GM23338 (cell line): Measurements from ENCODE around the gene MID1.

Source experiments
- CREB1 ChIP-seq: fragments of 250-450 bp; sonication (Bioruptor Pico); IDR thresholded peaks from 2 replicates; pipeline ENCODE4 v1.5.0; 2020; ENCODE audit warnings: low read depth, mild to moderate bottlenecking, moderate library complexity
- EZH2 ChIP-seq: fragments of 200-600 bp; sonication (generic); IDR thresholded peaks from one replicate; pipeline ENCODE4 v1.8.0; 2017; ENCODE audit warnings: antibody characterized with exemption, mild to moderate bottlenecking, low read depth; ENCODE audit not compliant: unreplicated experiment
- EZH2phosphoT487 ChIP-seq: fragments of 200-600 bp; sonication (generic); IDR thresholded peaks from one replicate; pipeline ENCODE4 v1.8.1; 2018; ENCODE audit warnings: antibody characterized with exemption; ENCODE audit not compliant: unreplicated experiment
- JUNB ChIP-seq: IDR thresholded peaks from one replicate; pipeline ENCODE4 v1.6.1; 2016; ENCODE audit warnings: antibody characterized with exemption; ENCODE audit not compliant: unreplicated experiment
- POLR2AphosphoS5 ChIP-seq: IDR thresholded peaks from 2 replicates; pipeline ENCODE4 v1.6.1; 2016; ENCODE audit warnings: antibody characterized with exemption, low read depth
- STAT1 ChIP-seq: IDR thresholded peaks from one replicate; pipeline ENCODE4 v1.6.1; 2016; ENCODE audit warnings: antibody characterized with exemption; ENCODE audit not compliant: unreplicated experiment
- ZNF114 ChIP-seq: fragments of 250-450 bp; sonication (Bioruptor Pico); IDR thresholded peaks from 2 replicates; pipeline ENCODE4 v1.5.0; 2020; ENCODE audit warnings: mild to moderate bottlenecking, moderate library complexity
- ZNF331 ChIP-seq: fragments of 250-450 bp; sonication (Bioruptor Pico); IDR thresholded peaks from 2 replicates; pipeline ENCODE4 v1.5.0; 2020; ENCODE audit warnings: low read depth, mild to moderate bottlenecking, moderate library complexity
- TF ChIP-seq, protein P1 (sequence below), 2 experiments: fragments of 200-600 bp in 1 of 2; sonication (generic) in 1 of 2; conservative IDR thresholded peaks; 2 replicates each; pipeline versions ENCODE4 v1.5.1 to v1.6.1; 2016 to 2017; ENCODE audit warnings: antibody characterized with exemption in 2 of 2, low read depth in 2 of 2, mild to moderate bottlenecking in 2 of 2, moderate library complexity in 1 of 2
- TF ChIP-seq, protein P2 (sequence below): IDR thresholded peaks from one replicate; pipeline ENCODE4 v1.6.1; 2018; ENCODE audit warnings: antibody characterized with exemption; ENCODE audit not compliant: unreplicated experiment
- TF ChIP-seq, protein P3 (sequence below): fragments of 250-450 bp; sonication (Bioruptor Pico); IDR thresholded peaks from 2 replicates; pipeline ENCODE4 v1.5.0; 2020; ENCODE audit warnings: mild to moderate bottlenecking, moderate library complexity

DNA sequence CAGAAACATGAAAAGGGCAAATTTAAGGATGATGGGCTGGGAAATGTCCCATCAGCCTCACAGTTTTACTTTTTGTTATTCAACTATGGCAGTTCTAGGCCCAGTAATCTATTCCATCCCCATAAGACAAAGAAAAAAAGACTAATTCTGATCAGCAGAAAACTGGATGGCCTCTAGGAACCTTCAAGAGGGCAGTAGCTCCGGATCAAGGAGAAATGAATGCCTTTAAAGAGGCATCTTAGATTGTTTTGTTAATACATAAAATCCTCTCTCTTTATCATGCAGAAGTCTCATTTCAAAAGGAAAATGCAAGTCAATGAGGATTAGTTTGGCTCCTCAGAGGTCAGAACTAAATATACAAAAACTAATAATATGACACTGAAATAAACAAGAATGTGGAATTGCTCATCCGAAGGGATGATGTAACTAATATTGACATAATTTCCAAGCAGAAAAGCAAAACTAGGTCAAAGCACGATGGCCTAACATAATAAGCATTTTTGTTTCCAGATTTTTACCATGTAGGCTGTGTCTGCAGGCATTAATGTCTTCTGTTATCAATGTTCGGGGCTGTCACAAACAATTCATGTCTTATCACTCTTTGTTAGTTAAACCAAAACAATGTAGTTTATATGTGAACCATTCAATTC lies 8.8 kb downstream of the MID1 start:
- TF ChIP-seq, protein P1, sequence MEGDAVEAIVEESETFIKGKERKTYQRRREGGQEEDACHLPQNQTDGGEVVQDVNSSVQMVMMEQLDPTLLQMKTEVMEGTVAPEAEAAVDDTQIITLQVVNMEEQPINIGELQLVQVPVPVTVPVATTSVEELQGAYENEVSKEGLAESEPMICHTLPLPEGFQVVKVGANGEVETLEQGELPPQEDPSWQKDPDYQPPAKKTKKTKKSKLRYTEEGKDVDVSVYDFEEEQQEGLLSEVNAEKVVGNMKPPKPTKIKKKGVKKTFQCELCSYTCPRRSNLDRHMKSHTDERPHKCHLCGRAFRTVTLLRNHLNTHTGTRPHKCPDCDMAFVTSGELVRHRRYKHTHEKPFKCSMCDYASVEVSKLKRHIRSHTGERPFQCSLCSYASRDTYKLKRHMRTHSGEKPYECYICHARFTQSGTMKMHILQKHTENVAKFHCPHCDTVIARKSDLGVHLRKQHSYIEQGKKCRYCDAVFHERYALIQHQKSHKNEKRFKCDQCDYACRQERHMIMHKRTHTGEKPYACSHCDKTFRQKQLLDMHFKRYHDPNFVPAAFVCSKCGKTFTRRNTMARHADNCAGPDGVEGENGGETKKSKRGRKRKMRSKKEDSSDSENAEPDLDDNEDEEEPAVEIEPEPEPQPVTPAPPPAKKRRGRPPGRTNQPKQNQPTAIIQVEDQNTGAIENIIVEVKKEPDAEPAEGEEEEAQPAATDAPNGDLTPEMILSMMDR (conservative IDR thresholded peaks at IDR 0.05; ENCODE audit: low read depth in 2 of 2): no peak
- TF ChIP-seq POLR2AphosphoS5: no peak
- no peak for TF ChIP-seq EZH2
- no peak for TF ChIP-seq JUNB
- TF ChIP-seq CREB1 (CRISPR knock-in tag): no peak
- no peak for TF ChIP-seq EZH2phosphoT487
- TF ChIP-seq, protein P2, sequence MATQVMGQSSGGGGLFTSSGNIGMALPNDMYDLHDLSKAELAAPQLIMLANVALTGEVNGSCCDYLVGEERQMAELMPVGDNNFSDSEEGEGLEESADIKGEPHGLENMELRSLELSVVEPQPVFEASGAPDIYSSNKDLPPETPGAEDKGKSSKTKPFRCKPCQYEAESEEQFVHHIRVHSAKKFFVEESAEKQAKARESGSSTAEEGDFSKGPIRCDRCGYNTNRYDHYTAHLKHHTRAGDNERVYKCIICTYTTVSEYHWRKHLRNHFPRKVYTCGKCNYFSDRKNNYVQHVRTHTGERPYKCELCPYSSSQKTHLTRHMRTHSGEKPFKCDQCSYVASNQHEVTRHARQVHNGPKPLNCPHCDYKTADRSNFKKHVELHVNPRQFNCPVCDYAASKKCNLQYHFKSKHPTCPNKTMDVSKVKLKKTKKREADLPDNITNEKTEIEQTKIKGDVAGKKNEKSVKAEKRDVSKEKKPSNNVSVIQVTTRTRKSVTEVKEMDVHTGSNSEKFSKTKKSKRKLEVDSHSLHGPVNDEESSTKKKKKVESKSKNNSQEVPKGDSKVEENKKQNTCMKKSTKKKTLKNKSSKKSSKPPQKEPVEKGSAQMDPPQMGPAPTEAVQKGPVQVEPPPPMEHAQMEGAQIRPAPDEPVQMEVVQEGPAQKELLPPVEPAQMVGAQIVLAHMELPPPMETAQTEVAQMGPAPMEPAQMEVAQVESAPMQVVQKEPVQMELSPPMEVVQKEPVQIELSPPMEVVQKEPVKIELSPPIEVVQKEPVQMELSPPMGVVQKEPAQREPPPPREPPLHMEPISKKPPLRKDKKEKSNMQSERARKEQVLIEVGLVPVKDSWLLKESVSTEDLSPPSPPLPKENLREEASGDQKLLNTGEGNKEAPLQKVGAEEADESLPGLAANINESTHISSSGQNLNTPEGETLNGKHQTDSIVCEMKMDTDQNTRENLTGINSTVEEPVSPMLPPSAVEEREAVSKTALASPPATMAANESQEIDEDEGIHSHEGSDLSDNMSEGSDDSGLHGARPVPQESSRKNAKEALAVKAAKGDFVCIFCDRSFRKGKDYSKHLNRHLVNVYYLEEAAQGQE: no peak
- no peak for TF ChIP-seq ZNF114 (CRISPR knock-in tag)
- TF ChIP-seq STAT1: no peak
- TF ChIP-seq ZNF331 (CRISPR knock-in tag): no peak
- TF ChIP-seq, protein P3, sequence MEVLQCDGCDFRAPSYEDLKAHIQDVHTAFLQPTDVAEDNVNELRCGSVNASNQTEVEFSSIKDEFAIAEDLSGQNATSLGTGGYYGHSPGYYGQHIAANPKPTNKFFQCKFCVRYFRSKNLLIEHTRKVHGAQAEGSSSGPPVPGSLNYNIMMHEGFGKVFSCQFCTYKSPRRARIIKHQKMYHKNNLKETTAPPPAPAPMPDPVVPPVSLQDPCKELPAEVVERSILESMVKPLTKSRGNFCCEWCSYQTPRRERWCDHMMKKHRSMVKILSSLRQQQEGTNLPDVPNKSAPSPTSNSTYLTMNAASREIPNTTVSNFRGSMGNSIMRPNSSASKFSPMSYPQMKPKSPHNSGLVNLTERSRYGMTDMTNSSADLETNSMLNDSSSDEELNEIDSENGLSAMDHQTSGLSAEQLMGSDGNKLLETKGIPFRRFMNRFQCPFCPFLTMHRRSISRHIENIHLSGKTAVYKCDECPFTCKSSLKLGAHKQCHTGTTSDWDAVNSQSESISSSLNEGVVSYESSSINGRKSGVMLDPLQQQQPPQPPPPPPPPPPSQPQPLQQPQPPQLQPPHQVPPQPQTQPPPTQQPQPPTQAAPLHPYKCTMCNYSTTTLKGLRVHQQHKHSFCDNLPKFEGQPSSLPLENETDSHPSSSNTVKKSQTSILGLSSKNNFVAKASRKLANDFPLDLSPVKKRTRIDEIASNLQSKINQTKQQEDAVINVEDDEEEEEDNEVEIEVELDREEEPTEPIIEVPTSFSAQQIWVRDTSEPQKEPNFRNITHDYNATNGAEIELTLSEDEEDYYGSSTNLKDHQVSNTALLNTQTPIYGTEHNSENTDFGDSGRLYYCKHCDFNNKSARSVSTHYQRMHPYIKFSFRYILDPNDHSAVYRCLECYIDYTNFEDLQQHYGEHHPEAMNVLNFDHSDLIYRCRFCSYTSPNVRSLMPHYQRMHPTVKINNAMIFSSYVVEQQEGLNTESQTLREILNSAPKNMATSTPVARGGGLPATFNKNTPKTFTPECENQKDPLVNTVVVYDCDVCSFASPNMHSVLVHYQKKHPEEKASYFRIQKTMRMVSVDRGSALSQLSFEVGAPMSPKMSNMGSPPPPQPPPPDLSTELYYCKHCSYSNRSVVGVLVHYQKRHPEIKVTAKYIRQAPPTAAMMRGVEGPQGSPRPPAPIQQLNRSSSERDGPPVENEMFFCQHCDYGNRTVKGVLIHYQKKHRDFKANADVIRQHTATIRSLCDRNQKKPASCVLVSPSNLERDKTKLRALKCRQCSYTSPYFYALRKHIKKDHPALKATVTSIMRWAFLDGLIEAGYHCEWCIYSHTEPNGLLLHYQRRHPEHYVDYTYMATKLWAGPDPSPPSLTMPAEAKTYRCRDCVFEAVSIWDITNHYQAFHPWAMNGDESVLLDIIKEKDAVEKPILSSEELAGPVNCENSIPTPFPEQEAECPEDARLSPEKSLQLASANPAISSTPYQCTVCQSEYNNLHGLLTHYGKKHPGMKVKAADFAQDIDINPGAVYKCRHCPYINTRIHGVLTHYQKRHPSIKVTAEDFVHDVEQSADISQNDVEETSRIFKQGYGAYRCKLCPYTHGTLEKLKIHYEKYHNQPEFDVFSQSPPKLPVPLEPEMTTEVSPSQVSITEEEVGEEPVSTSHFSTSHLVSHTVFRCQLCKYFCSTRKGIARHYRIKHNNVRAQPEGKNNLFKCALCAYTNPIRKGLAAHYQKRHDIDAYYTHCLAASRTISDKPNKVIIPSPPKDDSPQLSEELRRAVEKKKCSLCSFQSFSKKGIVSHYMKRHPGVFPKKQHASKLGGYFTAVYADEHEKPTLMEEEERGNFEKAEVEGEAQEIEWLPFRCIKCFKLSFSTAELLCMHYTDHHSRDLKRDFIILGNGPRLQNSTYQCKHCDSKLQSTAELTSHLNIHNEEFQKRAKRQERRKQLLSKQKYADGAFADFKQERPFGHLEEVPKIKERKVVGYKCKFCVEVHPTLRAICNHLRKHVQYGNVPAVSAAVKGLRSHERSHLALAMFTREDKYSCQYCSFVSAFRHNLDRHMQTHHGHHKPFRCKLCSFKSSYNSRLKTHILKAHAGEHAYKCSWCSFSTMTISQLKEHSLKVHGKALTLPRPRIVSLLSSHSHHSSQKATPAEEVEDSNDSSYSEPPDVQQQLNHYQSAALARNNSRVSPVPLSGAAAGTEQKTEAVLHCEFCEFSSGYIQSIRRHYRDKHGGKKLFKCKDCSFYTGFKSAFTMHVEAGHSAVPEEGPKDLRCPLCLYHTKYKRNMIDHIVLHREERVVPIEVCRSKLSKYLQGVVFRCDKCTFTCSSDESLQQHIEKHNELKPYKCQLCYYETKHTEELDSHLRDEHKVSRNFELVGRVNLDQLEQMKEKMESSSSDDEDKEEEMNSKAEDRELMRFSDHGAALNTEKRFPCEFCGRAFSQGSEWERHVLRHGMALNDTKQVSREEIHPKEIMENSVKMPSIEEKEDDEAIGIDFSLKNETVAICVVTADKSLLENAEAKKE (CRISPR knock-in tag): no peak
